HG03196 (cell line): ENCODE data around the gene REEP3.
A peak's percentile ranks its signal among the peaks of the same experiment; 100 is the strongest.
"Not testable (repeated sequence)": the region's sequence is repeated elsewhere in the genome, so short reads cannot be mapped to it uniquely, and the experiment has no call there.

Experiments
- ATAC-seq: cut with Tn5 transposase; IDR thresholded peaks from one replicate; pipeline ENCODE4 v1.9.1; 2021; ENCODE audit not compliant: unreplicated experiment

The REEP3 gene

GRCh38 chr10:63661347-63661746, 140.1 kb downstream of the REEP3 start:
- no peak for ATAC-seq

- ATAC-seq = no peak
Observed at GRCh38 chr10:63664341-63664885, 143.2 kb downstream of the REEP3 start.

- not testable (repeated sequence) for ATAC-seq
Observed at GRCh38 chr10:63665006-63665580, 143.9 kb downstream of the REEP3 start.

- ATAC-seq = no peak
Observed at GRCh38 chr10:63665670-63666134, 144.5 kb downstream of the REEP3 start.

- peak; percentile 90 for ATAC-seq
Observed at GRCh38 chr10:63666836-63667383, 145.7 kb downstream of the REEP3 start.

- no peak for ATAC-seq
Observed at GRCh38 chr10:63667596-63668480, 146.6 kb downstream of the REEP3 start.

- ATAC-seq = no peak
Observed at GRCh38 chr10:63670291-63670898, 149.2 kb downstream of the REEP3 start.

GRCh38 chr10:63671317-63671937, 150.2 kb downstream of the REEP3 start:
- no peak for ATAC-seq

GRCh38 chr10:63672491-63672890, 151.3 kb downstream of the REEP3 start:
- ATAC-seq = no peak

GRCh38 chr10:63673246-63673645, 152.0 kb downstream of the REEP3 start:
- ATAC-seq = no peak

- ATAC-seq = no peak
Observed at GRCh38 chr10:63673846-63674245, 152.6 kb downstream of the REEP3 start.
